Lung (tissue), 16 donors: ENCODE measurements around the gene RFX1. TPM values are rescaled to one million over a fixed set of nuclear protein-coding genes. Genes with fewer than 3 reads are reported as not detected.

Source experiments
- ATAC-seq: fragments of 200-7000 bp; cut with Tn5 transposase; one replicate; pipeline ENCODE4 v1.9.1; 2020; ENCODE audit warnings: moderate number of reproducible peaks; ENCODE audit not compliant: insufficient read depth, low FRiP score
- DNase-seq, 3 donors: peaks; one replicate each; pipeline ENCODE4 v3.0.0-alpha.2; 2013 to 2017
- H3K27ac ChIP-seq, 2 donors: one replicate each; pipeline ENCODE4 v1.5.1; 2013; ENCODE audit warnings: mild to moderate bottlenecking in 2 of 2, moderate library complexity in 2 of 2, control low read depth in 1 of 2, inconsistent platforms in 1 of 2, low read depth in 1 of 2, low read length in 1 of 2
- H3K27me3 ChIP-seq, 3 donors: one replicate each; pipeline ENCODE4 v1.5.1; 2013; ENCODE audit warnings: low read length in 2 of 3; ENCODE audit not compliant: control insufficient read depth in 3 of 3, insufficient read depth in 3 of 3
- H3K36me3 ChIP-seq, 4 donors: one replicate each; pipeline ENCODE4 v1.5.1; 2013; ENCODE audit warnings: low read length in 4 of 4, mild to moderate bottlenecking in 1 of 4, moderate library complexity in 1 of 4; ENCODE audit not compliant: control insufficient read depth in 4 of 4, insufficient read depth in 4 of 4
- H3K4me1 ChIP-seq, 5 donors: one replicate each; pipeline ENCODE4 v1.5.1; 2013; ENCODE audit warnings: low read length in 5 of 5, mild to moderate bottlenecking in 2 of 5, moderate library complexity in 1 of 5; ENCODE audit not compliant: control insufficient read depth in 5 of 5, insufficient read depth in 5 of 5
- H3K4me3 ChIP-seq: one replicate; pipeline ENCODE4 v1.5.1; 2013; ENCODE audit warnings: mild to moderate bottlenecking, control low read depth, moderate library complexity
- H3K9ac ChIP-seq, 2 donors: one replicate each; pipeline ENCODE4 v1.5.1; 2013; ENCODE audit warnings: low read length in 2 of 2, control low read depth in 1 of 2; ENCODE audit not compliant: insufficient read depth in 1 of 2
- H3K9me3 ChIP-seq, 4 donors: one replicate each; pipeline ENCODE4 v1.5.1; 2013; ENCODE audit warnings: low read length in 3 of 4, mild to moderate bottlenecking in 1 of 4, moderate library complexity in 1 of 4; ENCODE audit not compliant: control insufficient read depth in 4 of 4, insufficient read depth in 3 of 4
- CTCF ChIP-seq: IDR thresholded peaks from 2 replicates; pipeline ENCODE4 v1.5.1; 2012; ENCODE audit warnings: mild to moderate bottlenecking; ENCODE audit errors: control extremely low read depth, extremely low read depth
- WGBS, 2 donors: extraction: QIAGEN DNeasy Blood & Tissue Kit; methylation state at CpG; one replicate each; pipeline ENCODE4 v1.1.7; 2013; 5-methylcytosine and 5-hydroxymethylcytosine counted together
- long read RNA-seq, 5 donors: transcript quantifications; one replicate each; lab custom pipeline, GENCODE V29; 2026
- polyA plus RNA-seq, 2 donors: library from polyadenylated mRNA; stranded (reverse); fragments of 200-250 nt; gene quantifications; one replicate each; pipeline ENCODE4 v1.2.1, GENCODE V29; 2013
- total RNA-seq, 2 donors: library from RNA; depleted of rRNA in 1 of 2; stranded (reverse); fragments of >200 nt in 1 of 2; gene quantifications; one replicate each; pipeline ENCODE4 v1.2.1, GENCODE V29; 2014 to 2021
- donor health status: control.
- donor health status: control.
- donor health status: Bipolar disorder and iron deficiency.
- donor health status: healthy.
- donor health status: DM: yes; HTN: yes; CAD: no.

RFX1 gene
- total RNA-seq (10 to 100 TPM; 10.1 to 18.6 TPM), polyA plus RNA-seq (1 to 10 TPM; 5.7 to 5.9 TPM)
- long read RNA-seq, donor 1, partial matches to known transcripts, result 7 of 7 reads
- long read RNA-seq, donor 1, other reads (novel, unspliced or antisense), result 0 of 7 reads
- long read RNA-seq, donor 2, partial matches to known transcripts, result 10 of 11 reads
- long read RNA-seq, donor 2, other reads (novel, unspliced or antisense), result 0 of 11 reads
- long read RNA-seq, donor 3, partial matches to known transcripts, result 0 of 1 reads
- long read RNA-seq, donor 3, other reads (novel, unspliced or antisense), result 0 of 1 reads
- long read RNA-seq, donor 4, result 0 reads
- long read RNA-seq, donor 5, full-length matches to known transcripts, result 1 of 52 reads
- long read RNA-seq, donor 5, partial matches to known transcripts, result 51 of 52 reads
- long read RNA-seq, donor 5, other reads (novel, unspliced or antisense), result 0 of 52 reads

- TF ChIP-seq CTCF, result no peak
- WGBS, 2 donors, result 0 to 1% methylated on average over 54 to 58 of the region's 58 CpGs
- Histone ChIP-seq H3K4me1 (peaks cover 0 to 5% (median 3%) of the 10 kb centered on the region in 5 donors), H3K27ac (peak within 1 kb of the TSS; percentile 96 to 100), H3K27me3 (no peaks in the 10 kb centered on the region), H3K4me3 (peak within 1 kb of the TSS; percentile 78), H3K9me3 (no peaks in the 10 kb centered on the region), H3K9ac (peak within 1 kb of the TSS; percentile 84 to 95), H3K36me3 (no peaks in the 10 kb centered on the region)
- ATAC-seq (peak; percentile 83), DNase-seq (peak; percentile 100)
Observed at GRCh38 chr19:14006085-14006765, at the start of gene RFX1. Gene RFX1, minus strand, starts transcription at chr19:14006320. Its CDS starts 12,477 bp downstream, at chr19:13993843.

- peaks cover 0 to 15% (median 3%) of the 10 kb centered on the region in 4 donors for H3K36me3 ChIP-seq
- WGBS, 2 donors, result 85 to 88% methylated on average over 3 of the region's 3 CpGs
- H3K9me3 ChIP-seq, result peaks cover 0 to 6% (median 0%) of the 10 kb centered on the region in 4 donors
- no peak overlapping the region for H3K9ac ChIP-seq
- no peak overlapping the region for H3K27ac ChIP-seq
- peaks cover 0 to 8% (median 5%) of the 10 kb centered on the region in 3 donors for H3K27me3 ChIP-seq
- no peak overlapping the region for H3K4me3 ChIP-seq
- H3K4me1 ChIP-seq, result peaks cover 3 to 11% (median 4%) of the 10 kb centered on the region in 5 donors
- DNase-seq (no peak), ATAC-seq (no peak)
- no peak for TF ChIP-seq CTCF
Observed at GRCh38 chr19:14055396-14055795, 49.3 kb upstream of the RFX1 start.

GRCh38 chr19:14054721-14055120 lies 48.6 kb upstream of the RFX1 start:
- DNase-seq, result no peak
- no peak for TF ChIP-seq CTCF
- Histone ChIP-seq H3K4me1 (peaks cover 3 to 11% (median 4%) of the 10 kb centered on the region in 5 donors), H3K9me3 (peaks cover 0 to 6% (median 0%) of the 10 kb centered on the region in 4 donors), H3K4me3 (no peak overlapping the region), H3K27me3 (peaks cover 0 to 6% (median 5%) of the 10 kb centered on the region in 3 donors), H3K9ac (no peak overlapping the region), H3K27ac (no peak overlapping the region), H3K36me3 (peaks cover 0 to 15% (median 3%) of the 10 kb centered on the region in 4 donors)
- WGBS, 2 donors, result 41 to 61% methylated on average over 11 of the region's 11 CpGs
- ATAC-seq, result no peak
